GM21723 (cell line): Measurements from ENCODE around the gene SPRTN.
"Not testable (repeated sequence)": the region's sequence is repeated elsewhere in the genome, so short reads cannot be mapped to it uniquely, and the experiment has no call there.

Source experiments
- ATAC-seq: cut with Tn5 transposase; IDR thresholded peaks from one replicate; pipeline ENCODE4 v1.9.1; 2021; ENCODE audit warnings: mild to moderate bottlenecking, moderate library complexity; ENCODE audit not compliant: unreplicated experiment

The SPRTN gene

DNA sequence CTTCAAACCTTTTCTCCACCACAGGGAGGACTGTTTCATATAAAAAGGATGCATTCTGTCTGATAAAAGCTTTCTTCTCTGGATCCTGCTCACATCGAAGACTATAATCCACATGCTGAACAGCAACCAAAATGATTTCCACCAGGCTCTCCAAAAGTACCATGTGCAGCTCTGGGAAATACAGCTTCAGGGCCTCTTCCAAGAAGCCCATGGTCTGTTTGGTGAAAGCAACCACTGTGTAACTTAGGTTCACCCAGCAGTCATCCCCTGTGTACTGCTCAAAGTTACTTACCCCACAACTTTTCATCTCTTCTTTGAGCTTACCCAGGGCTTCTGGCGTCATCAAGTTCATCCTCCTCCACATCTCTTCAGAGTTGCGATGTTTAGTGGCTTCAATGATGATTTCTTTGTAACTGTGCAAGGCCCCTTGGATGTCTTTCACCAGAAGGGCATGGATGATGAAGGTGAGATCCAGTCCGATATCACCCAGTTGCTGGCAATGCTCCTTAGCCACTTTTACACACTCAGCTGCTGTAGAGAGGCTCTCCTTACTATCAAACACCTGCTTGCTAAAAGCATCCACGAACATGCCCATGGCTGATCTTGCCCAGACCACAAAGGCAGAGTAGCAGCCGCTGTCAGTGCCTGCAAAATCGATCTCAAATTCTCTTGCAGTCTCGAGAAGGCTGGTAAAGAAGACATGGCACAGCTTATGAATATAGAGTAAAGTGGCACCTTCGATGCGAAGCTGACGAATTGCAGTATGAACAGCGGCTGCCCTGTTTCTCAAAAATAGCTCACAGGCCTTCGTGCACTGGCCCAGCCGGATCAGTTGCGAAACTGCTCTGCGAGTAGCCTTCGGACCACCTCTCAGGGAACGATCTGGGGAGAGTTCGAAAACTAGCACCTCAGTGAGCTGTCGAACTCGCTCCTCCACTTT, 2.2 kb upstream of the SPRTN start:
- no peak for ATAC-seq

DNA sequence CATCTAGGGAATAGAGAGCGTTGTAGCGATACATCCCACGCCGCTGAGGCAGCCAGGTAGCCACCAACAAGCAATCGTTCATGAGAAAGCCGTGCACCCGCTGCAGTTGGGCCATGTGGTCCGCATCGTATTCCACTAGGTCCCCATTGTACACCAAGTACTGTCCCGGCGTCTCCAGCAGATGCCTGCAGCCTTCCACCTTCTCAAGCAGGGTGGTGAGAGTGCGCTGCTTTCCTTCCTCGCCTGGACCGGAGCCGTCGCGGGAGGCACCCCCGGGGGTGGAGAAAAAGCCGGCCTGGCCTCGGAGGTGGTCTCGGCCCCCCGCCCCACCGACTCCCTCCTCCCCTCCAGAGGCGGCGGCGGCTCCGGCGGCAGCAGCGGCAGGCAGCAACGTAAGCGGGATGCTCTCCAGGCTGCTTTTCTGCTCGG, 1.0 kb upstream of the SPRTN start:
- ATAC-seq, result peak; percentile 26

DNA sequence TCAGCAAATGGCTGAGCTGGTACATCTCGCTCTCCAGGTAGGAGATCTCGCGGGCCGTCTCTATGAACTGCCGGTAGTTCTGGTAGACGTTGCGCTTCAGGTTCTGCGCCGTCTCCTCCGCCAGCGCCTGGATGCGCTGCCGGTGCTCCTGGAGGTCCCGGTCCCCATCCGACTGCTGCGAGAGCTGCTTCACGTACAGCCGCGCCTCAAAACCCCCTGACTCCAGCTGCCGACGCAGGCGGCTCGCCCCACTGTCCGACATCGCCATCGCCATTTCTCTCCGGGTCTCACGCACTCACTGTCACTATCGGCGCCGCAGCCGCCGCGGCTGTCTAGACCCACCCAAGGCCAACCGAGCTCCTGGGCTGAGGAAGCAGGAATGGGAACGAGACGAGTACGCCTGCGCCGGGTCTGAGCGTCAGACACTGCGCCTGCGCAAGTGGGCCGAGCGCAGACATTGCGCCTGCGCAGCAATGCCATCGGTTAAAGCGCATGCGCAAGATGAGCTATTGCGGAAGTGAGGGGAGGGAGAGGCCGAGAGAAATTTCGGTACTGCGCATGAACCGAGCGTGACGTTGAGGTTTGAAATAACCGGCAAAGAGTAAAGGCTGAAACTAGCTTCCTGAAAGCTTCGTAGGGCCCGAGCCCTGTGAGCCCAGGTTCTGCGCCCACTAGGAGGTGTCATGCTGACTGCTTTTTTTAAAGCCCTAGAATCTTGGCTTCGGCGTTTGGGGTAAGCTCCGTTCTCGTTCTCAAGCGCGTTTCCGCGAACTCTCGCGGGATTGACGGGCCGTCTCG, 422 bp upstream of the SPRTN start, which contains the start of gene EXOC8:
TSS of gene EXOC8 (minus strand) at position 381 of the 798 bp plus-strand sequence. CDS start at position 274, 107 bp downstream.
- peak; percentile 74 for ATAC-seq

DNA sequence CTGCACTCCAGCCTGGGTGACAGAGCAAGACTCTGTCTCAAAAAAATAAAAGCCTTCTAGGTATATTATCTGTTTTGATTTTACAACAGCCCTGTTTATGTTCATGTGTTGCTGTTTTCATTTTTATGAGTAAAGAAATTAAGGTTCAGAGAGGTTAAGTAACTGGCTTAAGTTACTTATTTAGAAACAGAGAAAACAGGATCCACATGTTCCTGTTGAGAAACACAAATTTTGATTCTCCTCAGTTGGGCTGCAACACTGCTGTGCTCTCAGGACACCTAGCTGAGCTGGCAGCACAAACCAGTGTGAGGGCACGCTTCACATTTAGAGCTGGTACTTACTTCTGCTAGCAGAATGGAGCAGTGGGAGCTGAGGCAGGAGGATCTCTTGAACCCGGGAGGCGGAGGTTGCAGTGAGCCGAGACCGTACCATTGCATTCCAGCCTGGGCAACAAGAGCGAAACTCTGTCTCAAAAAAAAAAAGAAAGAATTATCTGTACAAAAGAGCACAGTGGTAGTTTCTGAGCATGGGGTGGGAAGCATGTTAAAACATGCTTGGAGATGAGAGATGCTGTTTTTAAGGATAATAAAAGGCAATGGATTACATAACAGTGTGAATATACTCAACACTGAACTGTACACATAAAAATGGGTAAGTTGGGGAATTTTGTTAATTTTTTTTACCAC, 2.4 kb downstream of the SPRTN start:
- no peak for ATAC-seq

DNA sequence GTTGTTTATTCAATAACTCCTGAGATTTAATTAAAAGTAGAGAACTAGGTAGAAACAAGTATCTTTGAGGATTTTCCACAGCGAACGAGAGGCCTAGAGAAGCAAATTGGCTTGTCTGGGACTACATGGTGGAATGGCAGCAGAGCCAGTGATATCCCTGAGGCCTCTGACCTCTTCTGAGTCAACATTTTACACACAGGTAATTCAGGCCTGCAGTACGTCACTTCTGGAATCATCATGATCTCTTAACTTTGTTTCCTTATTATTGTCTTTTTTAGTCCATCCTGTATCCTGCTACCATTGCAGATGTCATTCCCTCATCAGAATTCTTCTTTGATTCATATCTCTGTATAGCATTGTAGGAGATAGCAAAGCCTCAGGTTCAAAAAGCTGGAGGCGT, 9.9 kb downstream of the SPRTN start:
- ATAC-seq, result no peak

DNA sequence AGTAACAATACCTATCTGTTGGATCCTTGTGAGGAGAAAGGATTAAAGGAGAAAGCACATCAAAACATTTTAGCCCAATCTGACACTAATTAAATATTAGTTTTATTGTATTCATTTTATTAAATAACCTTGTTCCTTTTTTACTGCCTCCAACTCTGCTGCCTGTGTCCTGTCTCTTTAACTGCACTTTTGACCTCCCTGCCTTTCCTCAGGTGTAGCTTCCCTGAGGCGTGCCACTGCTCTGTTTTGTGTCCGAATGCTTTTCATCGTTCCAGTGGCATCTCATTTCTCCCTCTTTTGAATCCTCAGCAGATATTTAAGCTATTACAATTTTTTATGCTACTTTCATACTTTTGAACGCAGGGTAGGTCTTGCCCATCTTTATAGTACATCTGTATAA, 10.3 kb downstream of the SPRTN start:
- ATAC-seq, result no peak

DNA sequence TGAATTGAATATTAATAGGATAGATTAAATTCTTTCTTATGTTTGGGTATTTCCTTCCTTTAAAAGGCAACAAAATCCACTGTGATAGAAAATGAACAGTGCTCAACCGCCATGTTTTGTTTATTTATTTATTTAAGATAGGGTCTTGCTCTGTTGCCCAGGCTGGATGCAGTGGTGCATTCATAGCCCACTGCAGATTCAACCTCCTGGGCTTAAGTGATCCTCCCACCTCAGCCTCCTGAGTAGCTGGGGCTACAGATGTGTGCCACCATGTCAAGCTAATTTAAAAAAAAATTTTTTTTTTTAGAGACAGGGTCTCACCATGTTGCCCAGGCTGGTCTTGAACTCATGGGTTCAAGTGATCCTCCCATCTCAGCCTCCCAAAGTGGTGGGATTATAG, 10.8 kb downstream of the SPRTN start:
- not testable (repeated sequence) for ATAC-seq

DNA sequence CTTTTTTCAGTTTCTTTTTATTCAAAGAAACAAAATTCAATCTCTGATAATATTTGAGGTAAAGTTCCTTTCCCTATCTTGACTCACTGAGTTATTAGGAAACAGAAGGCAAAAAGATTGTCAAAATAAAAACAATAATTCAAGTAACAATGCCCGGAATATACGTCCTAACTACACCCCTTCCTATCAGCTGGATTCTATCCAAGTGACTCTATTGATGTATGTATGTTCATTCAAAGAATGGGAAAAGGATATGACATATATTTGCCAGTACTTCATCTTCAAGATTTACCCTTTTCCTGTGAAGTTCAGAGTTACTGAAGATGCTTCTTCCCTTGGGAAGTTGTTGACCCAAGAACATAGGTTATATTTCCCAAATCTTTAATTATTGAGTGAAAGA, 13.7 kb downstream of the SPRTN start:
- no peak for ATAC-seq

DNA sequence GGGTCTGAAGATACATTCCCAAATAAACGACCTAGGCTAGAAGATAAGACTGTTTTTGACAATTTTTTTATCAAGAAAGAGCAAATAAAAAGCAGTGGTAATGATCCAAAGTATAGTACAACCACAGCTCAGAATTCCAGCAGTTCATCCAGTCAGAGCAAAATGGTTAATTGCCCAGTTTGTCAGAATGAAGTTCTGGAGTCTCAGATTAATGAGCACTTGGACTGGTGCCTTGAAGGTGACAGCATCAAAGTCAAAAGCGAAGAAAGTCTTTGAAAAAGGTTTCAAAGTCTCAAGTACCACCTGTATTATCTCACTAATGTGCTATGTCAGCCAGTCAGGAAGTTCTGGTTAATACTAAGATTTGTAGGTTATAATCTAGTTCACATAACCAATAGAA, 15.0 kb downstream of the SPRTN start:
- ATAC-seq, result no peak

DNA sequence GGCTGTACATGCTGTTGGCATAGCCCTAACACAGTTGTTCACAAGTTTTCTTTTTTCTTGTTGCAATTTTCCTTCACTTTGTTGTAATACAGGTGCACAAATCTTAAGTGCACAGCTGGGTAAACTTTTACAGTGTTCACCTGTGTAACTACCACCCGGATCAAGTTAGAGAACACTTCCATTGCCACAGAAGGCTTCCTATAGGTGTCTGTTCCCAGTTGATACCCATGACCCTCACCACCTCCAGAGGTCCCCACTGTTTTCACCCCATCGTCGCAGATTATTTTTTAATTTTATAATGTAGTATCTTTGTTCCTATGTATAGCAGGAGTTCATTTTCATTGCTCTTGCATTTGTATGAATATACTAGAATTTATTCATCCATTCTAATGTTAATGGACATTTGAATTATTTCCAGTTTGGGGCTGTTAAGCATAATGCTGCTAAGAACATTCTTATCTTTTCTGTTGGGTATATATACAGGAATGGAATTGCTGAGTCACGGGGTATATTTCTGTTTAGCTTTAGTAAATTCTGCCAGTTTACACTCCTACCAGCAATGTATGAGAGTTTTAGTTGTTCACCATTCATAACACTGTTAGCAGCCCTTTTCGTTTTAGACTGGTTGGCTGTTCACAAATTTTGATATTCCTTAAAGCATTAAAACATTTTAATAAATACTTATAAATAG, 16.4 kb downstream of the SPRTN start:
- no peak for ATAC-seq

DNA sequence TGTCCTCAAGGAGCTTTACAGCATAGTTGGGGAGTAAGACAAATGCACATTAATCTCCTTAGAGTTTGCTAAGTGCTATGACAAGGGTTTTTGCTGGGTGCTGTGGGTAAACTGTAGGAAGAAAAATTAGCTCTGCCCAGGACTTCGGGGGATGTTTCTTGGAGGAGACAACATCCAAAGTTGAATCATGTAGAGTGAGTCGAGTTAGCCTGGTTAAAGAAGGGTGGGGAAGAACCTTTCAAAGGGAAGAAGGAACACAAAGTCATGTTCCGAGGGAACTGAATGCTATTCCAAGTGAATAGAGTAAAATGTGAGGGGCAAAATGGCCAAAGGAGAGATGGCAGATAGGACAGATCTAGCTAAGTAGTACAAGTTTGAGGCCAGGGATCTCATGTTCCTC, 17.1 kb downstream of the SPRTN start:
- ATAC-seq, result no peak

DNA sequence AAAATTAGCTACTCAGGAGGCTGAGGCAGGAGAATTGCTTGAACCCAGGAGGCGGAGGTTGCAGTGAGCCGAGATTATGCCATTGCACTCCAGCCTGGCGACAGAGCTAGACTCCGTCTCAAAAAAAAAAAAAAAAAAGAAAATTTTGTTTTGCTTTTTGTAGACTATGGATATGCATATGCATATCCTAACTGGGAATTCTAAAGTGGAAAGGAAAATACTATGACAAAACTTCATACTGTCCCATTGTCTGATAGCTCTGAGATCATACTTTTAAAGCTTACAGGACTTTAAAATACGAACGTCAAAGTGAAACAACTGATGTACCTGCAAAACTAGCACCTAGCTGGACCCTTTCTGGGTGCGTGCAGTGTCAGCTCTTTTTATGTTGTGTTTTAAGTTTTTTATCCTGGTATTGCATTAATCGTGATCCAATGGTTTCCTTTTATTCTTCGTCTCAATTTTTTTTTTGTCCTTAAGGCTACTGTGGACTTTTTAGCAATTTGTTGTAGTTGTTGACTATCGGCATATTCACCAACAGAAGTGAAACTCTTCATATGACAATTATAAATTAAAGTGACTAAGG, 19.2 kb downstream of the SPRTN start:
- no peak for ATAC-seq

DNA sequence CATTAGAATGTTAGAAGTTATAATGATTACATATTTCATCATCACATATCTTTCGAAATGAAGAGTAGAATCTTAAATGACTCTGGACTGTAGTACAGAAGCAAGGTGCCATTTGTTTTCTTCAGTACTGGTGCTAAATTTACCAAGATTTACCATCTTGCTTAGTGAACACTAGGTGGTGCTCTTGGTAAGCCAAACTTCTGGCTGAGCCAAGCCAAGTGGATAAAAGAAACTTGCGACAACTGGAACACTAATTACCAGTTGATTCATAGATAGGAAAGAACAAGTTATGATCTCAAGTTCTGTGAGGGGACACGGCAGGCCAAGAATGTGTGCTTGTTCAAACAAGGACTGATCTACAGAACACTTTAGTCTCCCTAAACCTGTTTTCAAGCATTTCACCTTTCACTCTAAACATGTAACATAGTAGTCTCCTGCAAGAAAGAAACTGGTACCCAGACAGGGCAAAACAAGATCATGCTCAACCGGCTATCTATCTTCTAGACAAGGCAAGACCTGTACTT, 19.8 kb downstream of the SPRTN start:
- peak; percentile 81 for ATAC-seq

DNA sequence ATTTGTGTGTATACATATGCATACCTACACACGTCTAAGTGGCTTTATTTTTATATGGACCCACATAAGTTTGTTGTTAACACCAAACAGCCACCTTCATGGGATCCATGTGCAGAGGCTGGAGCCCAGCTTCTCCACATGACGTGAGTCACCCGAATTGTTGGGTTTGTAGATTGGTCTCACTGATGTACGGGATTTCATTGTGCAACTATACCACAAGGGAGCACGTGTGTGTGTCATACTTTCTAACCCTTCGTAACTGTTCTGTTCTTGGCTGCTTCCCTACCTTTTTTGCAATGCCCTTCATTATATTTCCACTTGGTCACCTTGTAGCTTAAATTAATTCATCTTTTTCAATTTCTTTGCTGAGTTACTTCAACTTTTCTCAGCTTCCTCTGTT, 21.0 kb downstream of the SPRTN start:
- ATAC-seq, result no peak

DNA sequence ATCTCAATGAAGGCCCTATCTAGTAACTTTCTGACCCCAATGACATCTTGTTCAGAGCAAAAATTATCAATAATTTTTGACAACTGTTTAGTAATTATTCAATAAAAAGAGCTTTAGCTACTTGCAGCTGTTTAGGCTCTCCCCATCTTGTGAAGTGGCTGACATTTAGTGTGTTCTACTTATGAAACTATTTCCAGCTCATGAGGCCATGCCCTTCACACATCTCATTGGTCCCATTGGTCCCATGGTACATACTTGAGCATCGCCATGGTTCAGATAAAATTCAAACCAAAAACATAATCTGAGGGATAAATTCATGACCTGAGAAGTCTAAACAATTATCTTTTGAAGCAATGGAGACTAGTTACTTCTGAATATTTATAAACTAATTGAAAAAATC, 24.2 kb downstream of the SPRTN start:
- ATAC-seq, result no peak

DNA sequence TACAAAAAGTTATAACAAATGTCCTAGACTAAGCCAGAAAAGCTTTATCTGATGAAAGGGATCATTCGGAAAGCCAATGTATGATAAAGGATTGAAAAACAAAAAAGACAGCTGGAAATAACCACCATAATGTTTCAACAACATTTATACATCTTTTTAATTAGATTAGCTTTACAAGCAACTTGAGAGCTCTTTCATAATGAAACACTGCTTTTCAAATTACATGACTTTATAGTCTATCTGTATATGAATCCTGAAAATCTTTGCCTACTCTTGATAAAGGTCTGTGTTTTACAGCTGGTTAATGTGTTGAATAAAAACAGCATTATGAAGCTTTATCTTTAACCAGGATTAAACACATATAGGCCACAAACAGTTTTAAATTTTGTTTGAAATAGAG, 25.5 kb downstream of the SPRTN start:
- no peak for ATAC-seq

DNA sequence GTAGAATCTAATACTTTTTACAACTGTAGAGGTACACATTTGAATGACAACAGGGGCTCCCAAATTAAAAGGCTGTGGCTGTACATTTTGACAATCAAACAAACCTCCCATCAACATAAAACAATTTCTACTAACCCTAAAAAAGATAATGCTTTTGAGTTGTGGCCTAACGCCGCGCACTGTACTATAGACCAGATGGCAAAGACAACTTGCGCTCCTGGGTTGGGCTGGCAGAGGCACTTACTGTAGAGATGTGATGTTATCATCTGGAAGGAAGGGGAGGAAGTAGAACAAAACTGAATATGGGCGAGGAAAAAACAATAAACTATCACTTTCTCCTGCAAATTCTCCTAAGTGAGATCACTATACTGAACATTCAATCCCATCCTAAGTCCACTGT, 26.1 kb downstream of the SPRTN start:
- ATAC-seq, result no peak

DNA sequence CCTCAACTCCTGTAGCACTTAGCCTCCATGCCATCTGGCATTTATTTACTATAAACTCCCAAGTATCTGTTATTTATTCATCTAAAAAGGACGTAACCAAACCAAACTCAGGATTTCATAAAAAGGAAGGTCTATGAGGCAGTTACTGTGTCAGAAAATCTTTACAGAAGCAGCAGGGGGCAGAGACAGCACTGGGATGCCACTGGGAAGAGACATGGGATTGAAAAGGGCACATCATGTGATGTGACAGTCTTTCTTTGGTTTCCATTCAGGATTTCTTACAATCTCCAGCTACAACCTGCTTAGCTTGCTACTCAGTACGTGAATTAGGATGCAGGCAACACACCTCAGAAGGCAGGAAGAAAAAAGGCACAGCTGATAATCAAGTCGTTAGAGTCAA, 31.2 kb downstream of the SPRTN start:
- ATAC-seq, result no peak

DNA sequence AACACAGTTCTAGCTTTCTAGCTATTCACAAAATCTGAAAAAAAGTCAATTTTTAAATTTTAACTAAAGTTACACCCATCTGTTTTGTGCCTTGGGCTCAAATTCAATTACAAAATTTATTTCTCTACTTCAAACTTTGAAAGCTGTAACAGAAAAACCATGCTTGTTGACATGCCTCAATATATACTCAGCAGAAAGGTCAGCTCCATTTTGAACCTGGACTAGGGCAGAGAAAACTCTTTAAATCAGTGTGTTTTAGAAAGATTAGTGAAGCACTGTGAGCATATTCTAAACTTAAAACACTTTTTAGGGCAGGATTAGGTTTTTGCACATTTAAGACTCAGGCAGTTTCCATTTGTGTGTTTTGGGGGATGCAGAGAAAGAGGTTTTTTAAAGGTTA, 34.4 kb downstream of the SPRTN start:
- ATAC-seq, result no peak

DNA sequence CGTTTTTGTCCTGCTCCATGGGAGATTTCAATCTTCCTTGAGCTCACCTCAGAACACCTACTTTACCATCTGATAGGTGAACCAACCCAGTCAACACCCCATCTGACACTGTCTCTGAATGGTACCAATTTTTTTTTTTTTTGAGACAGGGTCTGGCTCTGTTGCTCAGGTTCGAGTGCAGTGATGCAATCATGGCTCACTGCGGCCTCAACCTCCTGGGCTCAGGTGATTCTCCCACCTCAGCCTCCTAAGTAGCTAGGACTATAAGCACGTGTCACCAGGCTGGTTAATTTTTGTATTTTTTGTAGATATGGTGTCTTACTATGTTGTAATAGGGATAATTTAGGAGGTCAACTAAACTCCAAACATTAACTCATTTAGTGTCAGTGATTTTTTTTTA, 36.3 kb downstream of the SPRTN start:
- ATAC-seq, result no peak
